ENCODE results near the gene CBLIF.

DNA sequence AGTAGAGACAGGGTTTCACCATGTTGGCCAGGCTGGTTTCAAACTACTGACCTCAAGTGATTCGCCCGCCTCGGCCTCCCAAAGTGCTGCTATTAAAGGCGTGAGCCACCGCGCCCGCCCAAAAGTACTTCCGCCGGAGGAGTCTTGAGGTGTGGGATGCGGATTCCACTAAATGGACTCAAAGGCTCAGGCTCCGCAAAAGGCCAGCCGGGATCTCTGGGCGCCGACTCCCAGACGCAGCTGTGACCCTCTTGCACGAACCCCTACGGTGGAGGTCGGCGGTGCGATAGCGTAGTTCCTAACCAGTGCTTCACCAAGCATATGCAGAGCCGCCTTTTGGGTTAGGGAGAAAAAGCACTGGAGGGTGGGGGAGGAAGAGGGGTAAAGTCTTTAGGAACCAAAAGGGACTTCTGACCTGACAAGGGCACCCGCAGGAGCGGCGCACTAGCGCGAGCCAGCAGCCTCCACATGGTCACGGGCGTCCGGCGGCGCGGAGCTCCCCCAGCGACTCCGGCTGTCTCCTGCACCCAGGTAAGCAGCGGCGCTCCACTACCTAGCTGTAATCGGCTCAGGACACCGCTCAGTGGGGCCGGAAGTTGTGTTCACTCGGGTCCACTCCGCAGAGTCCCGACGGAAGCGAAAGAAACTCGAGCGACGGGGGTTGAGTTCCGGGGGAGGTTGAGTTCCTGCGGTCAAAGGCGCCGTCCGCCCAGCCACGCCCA is 34.9 kb downstream of the CBLIF start, which contains the start of gene MRPL16:
- TF ChIP-seq, protein P1, sequence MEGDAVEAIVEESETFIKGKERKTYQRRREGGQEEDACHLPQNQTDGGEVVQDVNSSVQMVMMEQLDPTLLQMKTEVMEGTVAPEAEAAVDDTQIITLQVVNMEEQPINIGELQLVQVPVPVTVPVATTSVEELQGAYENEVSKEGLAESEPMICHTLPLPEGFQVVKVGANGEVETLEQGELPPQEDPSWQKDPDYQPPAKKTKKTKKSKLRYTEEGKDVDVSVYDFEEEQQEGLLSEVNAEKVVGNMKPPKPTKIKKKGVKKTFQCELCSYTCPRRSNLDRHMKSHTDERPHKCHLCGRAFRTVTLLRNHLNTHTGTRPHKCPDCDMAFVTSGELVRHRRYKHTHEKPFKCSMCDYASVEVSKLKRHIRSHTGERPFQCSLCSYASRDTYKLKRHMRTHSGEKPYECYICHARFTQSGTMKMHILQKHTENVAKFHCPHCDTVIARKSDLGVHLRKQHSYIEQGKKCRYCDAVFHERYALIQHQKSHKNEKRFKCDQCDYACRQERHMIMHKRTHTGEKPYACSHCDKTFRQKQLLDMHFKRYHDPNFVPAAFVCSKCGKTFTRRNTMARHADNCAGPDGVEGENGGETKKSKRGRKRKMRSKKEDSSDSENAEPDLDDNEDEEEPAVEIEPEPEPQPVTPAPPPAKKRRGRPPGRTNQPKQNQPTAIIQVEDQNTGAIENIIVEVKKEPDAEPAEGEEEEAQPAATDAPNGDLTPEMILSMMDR (conservative IDR thresholded peaks at IDR 0.05 in 1 of 2, IDR thresholded peaks at IDR 0.05 in 1 of 2; ENCODE audit: low read depth in 1 of 2, low read length in 2 of 2): no peak
- no peak for TF ChIP-seq EZH2 (IDR thresholded peaks at IDR 0.05; ENCODE audit: low read length, missing control alignments)
